HepG2 (cell line): ENCODE data around the gene HOXD8. TPM values are rescaled to one million over a fixed set of nuclear protein-coding genes. Genes with fewer than 3 reads are reported as not detected.
A peak's percentile ranks its signal among the peaks of the same experiment; 100 is the strongest.

Experiments used
- ATAC-seq: fragments of 200-7000 bp; cut with Tn5 transposase; 3 replicates; pipeline ENCODE4 v1.9.1; 2020; ENCODE audit warnings: mild to moderate bottlenecking, moderate library complexity
- Bru-seq: library from RNA; stranded (reverse); fragments of 400-500 nt; gene quantifications from one replicate; lab custom pipeline; 2021; lab: Mats Ljungman, UMichigan
- BruChase-seq, 2 experiments: library from RNA; stranded (reverse); fragments of 400-500 nt; gene quantifications; one replicate each; lab custom pipeline; 2021; lab: Mats Ljungman, UMichigan
- BruUV-seq: library from RNA; stranded (reverse); fragments of 400-500 nt; replicated peaks from 2 replicates; lab custom pipeline; 2021; lab: Mats Ljungman, UMichigan
- CTCF ChIA-PET: fragments of 300-600 bp; formaldehyde crosslinking; extraction: SDS; loops from one replicate; lab custom pipeline; 2021; ENCODE audit warnings: low total read pairs, inconsistent platforms, low intra/inter-chr PET ratio; lab: Yijun Ruan, JAX
- POLR2A ChIA-PET: fragments of 350-600 bp; sonication (Branson Sonifier 250); formaldehyde crosslinking; loops from one replicate; lab custom pipeline; 2020; ENCODE audit warnings: antibody characterized with exemption, inconsistent platforms; lab: Yijun Ruan, JAX
- DNase-seq: peaks from one replicate; pipeline ENCODE4 v3.0.0-alpha.2; 2015; ENCODE audit warnings: low spot score
- FAIRE-seq: peaks from 3 replicates; lab custom pipeline; 2011; peaks lifted over from hg19 to GRCh38; lab: Jason Lieb, UNC
- H2AFZ ChIP-seq: one replicate; pipeline ENCODE4 v1.6.1; 2011; ENCODE audit warnings: low read length, inconsistent platforms
- H3K27ac ChIP-seq: fragments of 300-600 bp; 3 replicates; pipeline ENCODE4 v1.8.0; 2011; ENCODE audit warnings: mixed run types, mild to moderate bottlenecking, mixed read lengths, low read length, inconsistent platforms; ENCODE audit not compliant: insufficient read depth; ENCODE audit errors: extremely low read length
- H3K27me3 ChIP-seq, 2 experiments: fragments of 200-600 bp in 1 of 2; 2 replicates in 1 of 2; 3 replicates in 1 of 2; pipeline versions ENCODE4 v1.6.0 to v1.8.0; 2011; ENCODE audit warnings: low read length in 2 of 2, mild to moderate bottlenecking in 2 of 2, moderate library complexity in 2 of 2, inconsistent platforms in 1 of 2; ENCODE audit not compliant: insufficient read depth in 2 of 2, control insufficient read depth in 1 of 2
- H3K36me3 ChIP-seq, 2 experiments: fragments of 200-600 bp in 1 of 2; replicated peaks in 1 of 2; 2 replicates in 1 of 2; 3 replicates in 1 of 2; pipeline versions ENCODE4 v1.5.1 to v1.8.0; 2011; ENCODE audit warnings: low read length in 2 of 2, inconsistent platforms in 1 of 2; ENCODE audit not compliant: insufficient read depth in 2 of 2, control insufficient read depth in 1 of 2
- H3K4me1 ChIP-seq: 2 replicates; pipeline ENCODE4 v1.5.1; 2012; ENCODE audit warnings: low read length, inconsistent platforms; ENCODE audit not compliant: insufficient read depth
- H3K4me2 ChIP-seq: 2 replicates; pipeline ENCODE4 v1.6.0; 2011; ENCODE audit warnings: low read depth, low read length, inconsistent platforms
- H3K4me3 ChIP-seq, 3 experiments: fragments of 200-600 bp in 1 of 3; sonication (generic), shearing (Covaris generic) in 1 of 3; replicated peaks in 1 of 3; 2 replicates each; pipeline ENCODE4 v1.5.1; 2011 to 2016; ENCODE audit warnings: low read length in 3 of 3, inconsistent platforms in 2 of 3, low read depth in 2 of 3, mild to moderate bottlenecking in 2 of 3, control low read depth in 1 of 3, mixed read lengths in 1 of 3; ENCODE audit not compliant: insufficient read depth in 1 of 3
- H3K79me2 ChIP-seq: one replicate; pipeline ENCODE4 v1.6.1; 2011; ENCODE audit warnings: low read length, inconsistent platforms; ENCODE audit not compliant: insufficient read depth
- H3K9ac ChIP-seq: 2 replicates; pipeline ENCODE4 v1.6.0; 2011; ENCODE audit warnings: mild to moderate bottlenecking, low read depth, low read length, inconsistent platforms; ENCODE audit not compliant: insufficient read depth
- H3K9me3 ChIP-seq: 2 replicates; pipeline ENCODE4 v1.5.1; 2012; ENCODE audit warnings: mild to moderate bottlenecking, low read length
- H4K20me1 ChIP-seq: 2 replicates; pipeline ENCODE4 v1.6.0; 2011; ENCODE audit warnings: inconsistent platforms, mild to moderate bottlenecking, low read length, moderate library complexity; ENCODE audit not compliant: insufficient read depth
- ARID3A ChIP-seq: IDR thresholded peaks from 2 replicates; pipeline ENCODE4 v1.6.1; 2012; ENCODE audit warnings: low read depth, low read length, improper control_type of control experiment
- HMG20B ChIP-seq: conservative IDR thresholded peaks from 2 replicates; pipeline ENCODE4 v1.6.1; 2016; ENCODE audit warnings: missing genetic modification reagents, missing compliant biosample characterization
- HOXD1 ChIP-seq: sonication (generic); formaldehyde crosslinking; IDR thresholded peaks from 2 replicates; pipeline ENCODE4 v1.5.0; 2020; ENCODE audit warnings: missing genetic modification reagents
- KAT7 ChIP-seq: IDR thresholded peaks from 2 replicates; pipeline ENCODE4 v1.6.1; 2018; ENCODE audit warnings: borderline replicate concordance, missing compliant biosample characterization
- RERE ChIP-seq: IDR thresholded peaks from 2 replicates; pipeline ENCODE4 v1.6.1; 2016; ENCODE audit warnings: low read depth, missing genetic modification reagents, missing compliant biosample characterization
- SCMH1 ChIP-seq: sonication (generic); formaldehyde crosslinking; IDR thresholded peaks from 2 replicates; pipeline ENCODE4 v1.9.0; 2021; ENCODE audit warnings: missing genetic modification reagents, mild to moderate bottlenecking, borderline replicate concordance
- TFAP4 ChIP-seq: sonication (generic); IDR thresholded peaks from 2 replicates; pipeline ENCODE4 v1.6.1; 2016; ENCODE audit warnings: low read depth, borderline replicate concordance
- ZNF160 ChIP-seq: sonication (generic); formaldehyde crosslinking; IDR thresholded peaks from 2 replicates; pipeline ENCODE4 v1.8.0; 2022; ENCODE audit warnings: mild to moderate bottlenecking, inconsistent platforms, missing genetic modification reagents
- ZNF354B ChIP-seq: sonication (generic); formaldehyde crosslinking; IDR thresholded peaks from 2 replicates; pipeline ENCODE4 v1.8.0; 2022; ENCODE audit warnings: mild to moderate bottlenecking, missing genetic modification reagents
- ZNF629 ChIP-seq: sonication (generic); formaldehyde crosslinking; conservative IDR thresholded peaks from 2 replicates; pipeline ENCODE4 v1.5.0; 2020; ENCODE audit warnings: missing genetic modification reagents
- WGBS: methylation state at CpG from one replicate; pipeline ENCODE4 v1.1.6; 2017; ENCODE audit warnings: low lambda C conversion rate; 5-methylcytosine and 5-hydroxymethylcytosine counted together
- in situ Hi-C: cut with HindIII; loops from 2 replicates; pipeline ENCODE4 v1.10.0; 2017; ENCODE audit warnings: low pct_unique_long_range_greater_than_20kb; ENCODE audit not compliant: extremely low pct_ligation_motif_present
- intact Hi-C: fragments of 100-400 bp; cut with micrococcal nuclease; formaldehyde crosslinking; loops from one replicate; pipeline ENCODE4 v1.10.0; 2022; ENCODE audit not compliant: unreplicated experiment
- long read RNA-seq, 2 experiments: library from RNA in 1 of 2; library from polyadenylated mRNA in 1 of 2; stranded (forward) in 1 of 2; unstranded in 1 of 2; transcript quantifications; one replicate each; pipeline ENCODE4 v2.0.0, GENCODE V29; 2019 to 2022
- polyA minus RNA-seq, 3 experiments: library from RNA; depleted of rRNA, polyadenylated mRNA; stranded (reverse); fragments of >200 nt; gene quantifications; 2 replicates each; pipeline ENCODE4 v1.2.3, GENCODE V29; 2011; ENCODE audit warnings: low replicate concordance in 1 of 3
- polyA plus RNA-seq, 8 experiments: library from polyadenylated mRNA; depleted of rRNA in 3 of 8; stranded (reverse) in 7 of 8; unstranded in 1 of 8; fragments of >200 nt; fragmentation: Illumina TruSeq in 4 of 8; extraction: Trizol in 4 of 8; gene quantifications; 2 replicates each; pipeline versions ENCODE4 v1.2.1 to v1.2.3, GENCODE V29; 2011 to 2016; ENCODE audit warnings: low read depth in 4 of 8, missing spikeins in 1 of 8, mixed read lengths in 1 of 8; ENCODE audit not compliant: insufficient read depth in 1 of 8
- total RNA-seq, 5 experiments: library from RNA; depleted of rRNA; stranded (reverse); fragments of >200 nt; fragmentation: Illumina TruSeq; extraction: Trizol; gene quantifications; 2 replicates each; pipeline ENCODE4 v1.2.3, GENCODE V29; 2016; ENCODE audit warnings: low read depth in 1 of 5

Gene HOXD8
- total RNA-seq (2016; rRNA removed; fragmentation: Illumina TruSeq; extraction: Trizol), result not detected in 2 replicates
- not detected in 2 replicates for total RNA-seq (2016; cell fraction: cytosol; rRNA removed; fragmentation: Illumina TruSeq; extraction: Trizol; ENCODE audit: low read depth)
- not detected in 2 replicates for total RNA-seq (2016; cell fraction: insoluble cytoplasmic fraction; rRNA removed; fragmentation: Illumina TruSeq; extraction: Trizol)
- total RNA-seq (2016; cell fraction: membrane; rRNA removed; fragmentation: Illumina TruSeq; extraction: Trizol), result not detected in 2 replicates
- not detected in 2 replicates for total RNA-seq (2016; cell fraction: nucleus; rRNA removed; fragmentation: Illumina TruSeq; extraction: Trizol)
- not detected in 2 replicates for polyA plus RNA-seq (2011; rRNA removed)
- not detected in 2 replicates for polyA plus RNA-seq (2011; cell fraction: cytosol; rRNA removed)
- polyA plus RNA-seq (2011; cell fraction: nucleus; rRNA removed), result not detected in 2 replicates
- not detected in 2 replicates for polyA plus RNA-seq (2012)
- polyA plus RNA-seq (2016; cell fraction: cytosol; fragmentation: Illumina TruSeq; extraction: Trizol; ENCODE audit: low read depth), result not detected in 2 replicates
- polyA plus RNA-seq (2016; cell fraction: insoluble cytoplasmic fraction; fragmentation: Illumina TruSeq; extraction: Trizol; ENCODE audit: low read depth), result not detected in 2 replicates
- polyA plus RNA-seq (2016; cell fraction: membrane; fragmentation: Illumina TruSeq; extraction: Trizol; ENCODE audit: low read depth), result not detected in 2 replicates
- polyA plus RNA-seq (2016; cell fraction: nucleus; fragmentation: Illumina TruSeq; extraction: Trizol; ENCODE audit: insufficient read depth, low read depth), result not detected in 2 replicates
- not detected in 2 replicates for polyA minus RNA-seq (2011; rRNA and poly(A)+ RNA removed; ENCODE audit: low replicate concordance)
- polyA minus RNA-seq (2011; cell fraction: cytosol; rRNA and poly(A)+ RNA removed), result not detected in 2 replicates
- not detected in 2 replicates for polyA minus RNA-seq (2011; cell fraction: nucleus; rRNA and poly(A)+ RNA removed)
- Bru-seq, nascent RNA, result not detected
- not detected for BruChase-seq, experiment 1, labeled RNA remaining after a 6-hour chase
- BruChase-seq, experiment 2, labeled RNA remaining after a 2-hour chase, result percentile 15 among the genes with signal in this experiment
- long read RNA-seq, experiment 1, result 0 reads
- long read RNA-seq, experiment 2, result 0 reads

GRCh38 chr2:176128982-176129796, at the start of gene HOXD8:
Gene HOXD8, plus strand, starts transcription at chr2:176129705. Its CDS starts 662 bp downstream, at chr2:176130367.
- ChIA-PET CTCF (interaction anchor here (3.0 kb wide), 1 partner anchor 523 kb away, joined by 44 read pairs; no protein-coding TSS in a partner anchor), POLR2A (no interaction called here)
- no TSS peak for BruUV-seq
- Histone ChIP-seq H3K27ac (no peak within 1 kb of the TSS), H3K9me3 (no peaks in the 10 kb centered on the region), H3K9ac (no peak within 1 kb of the TSS), H4K20me1 (no peaks in the 10 kb centered on the region; the same call in 1 of the 2 replicates), H3K4me3 (no peak within 1 kb of the TSS), H3K79me2 (no peaks in the 10 kb centered on the region), H3K4me2 (no peak within 1 kb of the TSS), H3K4me1 (no peaks in the 10 kb centered on the region), H3K36me3 (no peaks in the 10 kb centered on the region), H3K27me3 (peaks cover 13 to 81% of the 10 kb centered on the region in 2 experiments), H2AFZ (no peak within 1 kb of the TSS)
- no peak for ATAC-seq
- intact Hi-C loops, result no loop called here
- no peak for FAIRE-seq
- in situ Hi-C loops, result loop anchor here (5.0 kb wide), 4 partner anchors 423 to 1018 kb away; no protein-coding TSS in a partner anchor
- WGBS, result 71% methylated on average over 62 of the region's 64 CpGs
- no peak for DNase-seq
- TF ChIP-seq ZNF160 (no peak), ZNF629 (CRISPR knock-in tag) (no peak), HMG20B (CRISPR knock-in tag) (no peak), HOXD1 (CRISPR knock-in tag) (no peak), KAT7 (CRISPR knock-in tag) (no peak), ARID3A (no peak), RERE (CRISPR knock-in tag) (no peak), SCMH1 (CRISPR knock-in tag) (no peak), ZNF354B (no peak), TFAP4 (no peak)
